ENCODE measurements around the gene PFKFB3. TPM values are rescaled to one million over a fixed set of nuclear protein-coding genes. Genes with fewer than 3 reads are reported as not detected.
"Not testable (repeated sequence)": the region's sequence is repeated elsewhere in the genome, so short reads cannot be mapped to it uniquely, and the experiment has no call there.

The PFKFB3 gene
- total and polyA plus RNA-seq, 7 donors: 10.2 to 33.2 (median 28.0) TPM

DNA sequence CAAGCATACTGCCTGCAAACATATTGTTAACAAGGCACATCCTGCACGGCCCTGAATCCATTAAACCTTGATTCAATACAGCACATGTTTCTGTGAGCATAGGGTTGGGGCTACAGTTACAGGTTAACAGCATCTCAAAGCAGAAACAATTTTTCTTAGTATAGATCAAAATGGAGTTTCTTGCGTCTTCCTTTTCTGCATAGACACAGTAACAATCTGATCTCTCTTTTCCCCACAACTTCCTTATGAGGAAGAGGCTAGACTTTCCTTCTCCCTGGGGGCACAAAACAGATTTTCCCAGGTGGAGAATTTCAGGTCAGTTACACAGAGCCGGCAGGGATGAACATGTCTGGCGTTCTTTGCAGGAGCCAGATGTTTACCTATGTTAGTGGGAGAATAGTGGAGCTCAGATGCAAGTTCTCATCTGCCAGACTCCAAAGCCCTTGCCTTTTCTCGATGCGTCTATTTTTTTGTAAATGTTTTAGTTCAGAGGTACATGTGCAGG, 37.5 kb upstream of the PFKFB3 start:
- peak overlapping the region; percentile 90 to 97 (median 94) for H3K27ac ChIP-seq

DNA sequence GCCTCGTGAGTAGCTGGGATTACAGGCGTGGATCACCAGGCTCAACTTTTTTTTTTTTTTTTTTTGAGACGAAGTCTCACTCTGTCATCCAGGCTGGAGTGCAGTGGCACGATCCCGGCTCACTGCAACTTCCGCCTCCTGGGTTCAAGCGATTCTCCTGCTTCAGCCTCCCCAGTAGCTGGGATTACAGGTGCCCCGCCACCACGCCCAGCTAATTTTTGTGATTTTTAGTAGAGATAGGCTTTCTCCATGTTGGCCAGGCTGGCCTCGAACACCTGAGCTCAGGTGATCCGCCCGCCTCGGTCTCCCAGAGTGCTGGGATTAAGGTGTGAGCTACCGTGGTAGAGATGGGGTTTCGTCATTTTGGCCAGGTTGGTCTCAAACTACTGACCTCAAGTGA, 36.8 kb upstream of the PFKFB3 start:
- not testable (repeated sequence) for H3K9me3 ChIP-seq, H3K27me3 ChIP-seq, H3K36me3 ChIP-seq, H3K4me3 ChIP-seq
- intact Hi-C loops (cut with DNase I): loop anchor here (2.0 to 10.0 kb wide), 2 partner anchors 21 to 591 kb away; no protein-coding TSS in a partner anchor
- DNase-seq: peak; percentile 52
- Histone ChIP-seq H3K4me1 (peaks cover 0 to 56% (median 49%) of the 10 kb centered on the region in 4 donors), H3K27ac (peak overlapping the region in 3 of 4 donors; percentile 90 to 97 (median 91))
- 93 to 94% methylated on average over 15 of the region's 15 CpGs for WGBS, 2 donors

More for the DNA sequence above, 37.5 kb upstream of the PFKFB3 start:
- H3K4me3 ChIP-seq: no peak overlapping the region
- no peaks in the 10 kb centered on the region for H3K9me3 ChIP-seq
- WGBS, 2 donors: 51 to 60% methylated on average over 6 of the region's 6 CpGs
- H3K4me1 ChIP-seq: peaks cover 0 to 51% (median 46%) of the 10 kb centered on the region in 4 donors
- H3K36me3 ChIP-seq: no peaks in the 10 kb centered on the region
- TF ChIP-seq POLR2AphosphoS5 (IDR thresholded peaks at IDR 0.05) (no peak), POLR2A (IDR thresholded peaks at IDR 0.05) (no peak), EP300 (IDR thresholded peaks at IDR 0.05) (no peak)
- TF ChIP-seq, protein P1, sequence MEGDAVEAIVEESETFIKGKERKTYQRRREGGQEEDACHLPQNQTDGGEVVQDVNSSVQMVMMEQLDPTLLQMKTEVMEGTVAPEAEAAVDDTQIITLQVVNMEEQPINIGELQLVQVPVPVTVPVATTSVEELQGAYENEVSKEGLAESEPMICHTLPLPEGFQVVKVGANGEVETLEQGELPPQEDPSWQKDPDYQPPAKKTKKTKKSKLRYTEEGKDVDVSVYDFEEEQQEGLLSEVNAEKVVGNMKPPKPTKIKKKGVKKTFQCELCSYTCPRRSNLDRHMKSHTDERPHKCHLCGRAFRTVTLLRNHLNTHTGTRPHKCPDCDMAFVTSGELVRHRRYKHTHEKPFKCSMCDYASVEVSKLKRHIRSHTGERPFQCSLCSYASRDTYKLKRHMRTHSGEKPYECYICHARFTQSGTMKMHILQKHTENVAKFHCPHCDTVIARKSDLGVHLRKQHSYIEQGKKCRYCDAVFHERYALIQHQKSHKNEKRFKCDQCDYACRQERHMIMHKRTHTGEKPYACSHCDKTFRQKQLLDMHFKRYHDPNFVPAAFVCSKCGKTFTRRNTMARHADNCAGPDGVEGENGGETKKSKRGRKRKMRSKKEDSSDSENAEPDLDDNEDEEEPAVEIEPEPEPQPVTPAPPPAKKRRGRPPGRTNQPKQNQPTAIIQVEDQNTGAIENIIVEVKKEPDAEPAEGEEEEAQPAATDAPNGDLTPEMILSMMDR (IDR thresholded peaks at IDR 0.05): no peak
- no peak for DNase-seq
- intact Hi-C loops (cut with DNase I): loop anchor here (2.0 to 10.0 kb wide), 2 partner anchors 20 to 590 kb away; no protein-coding TSS in a partner anchor
- H3K27me3 ChIP-seq: no peaks in the 10 kb centered on the region

DNA sequence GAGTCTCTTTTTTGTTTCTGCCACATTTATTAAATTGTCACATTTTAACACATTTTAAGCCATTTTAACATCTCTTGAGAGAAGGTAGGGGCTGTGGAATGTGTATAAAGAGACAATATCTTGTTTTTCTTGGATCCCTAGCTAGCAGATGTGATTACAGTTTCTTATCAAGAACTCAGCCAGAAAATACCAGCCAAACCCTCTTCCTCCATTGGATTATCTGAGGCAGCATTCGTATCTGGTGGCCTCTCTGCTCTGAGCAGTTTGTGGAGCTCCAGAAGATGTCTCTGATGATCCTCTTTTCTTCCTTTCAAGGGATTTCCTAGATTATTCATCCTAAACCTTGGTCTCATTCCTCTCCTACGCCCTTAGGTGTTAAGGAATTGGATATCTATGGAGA, 35.3 kb upstream of the PFKFB3 start:
- DNase-seq: no peak
- Histone ChIP-seq H3K9me3 (no peaks in the 10 kb centered on the region), H3K4me3 (no peak overlapping the region), H3K36me3 (no peaks in the 10 kb centered on the region), H3K27me3 (no peaks in the 10 kb centered on the region), H3K27ac (peak overlapping the region in 2 of 4 donors; percentile 8), H3K4me1 (peaks cover 0 to 63% (median 53%) of the 10 kb centered on the region in 4 donors)
- intact Hi-C loops (cut with DNase I): loop anchor here (10.0 kb wide), 1 partner anchor 593 kb away; no protein-coding TSS in a partner anchor
- 90 to 94% methylated on average over 2 of the region's 2 CpGs for whole genome bisulfite sequencing, 2 donors
- TF ChIP-seq, protein P1 (IDR thresholded peaks at IDR 0.05): no peak
- no peak for TF ChIP-seq EP300 (IDR thresholded peaks at IDR 0.05)

DNA sequence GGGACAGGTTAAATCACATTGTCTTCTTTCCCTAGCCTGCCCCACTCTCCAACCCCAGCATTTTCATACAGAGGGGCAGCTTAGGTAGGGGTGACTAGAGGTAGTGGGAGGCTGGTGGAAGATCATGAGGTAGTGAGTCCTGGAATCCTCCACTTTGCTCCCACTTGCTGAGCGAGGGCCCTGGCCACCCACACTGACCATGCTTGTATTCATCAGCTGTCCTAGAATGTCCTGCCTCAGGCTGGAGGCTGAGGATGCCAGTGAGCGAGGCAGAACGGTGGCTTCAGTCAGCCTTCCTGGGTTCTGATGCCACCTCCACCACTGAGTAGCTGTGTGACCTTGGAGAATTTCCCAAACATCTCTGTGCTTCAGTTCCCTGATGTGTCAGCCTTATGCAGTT, 34.6 kb upstream of the PFKFB3 start:
- H3K4me3 ChIP-seq: no peak overlapping the region
- intact Hi-C loops (cut with DNase I): loop anchor here (10.0 kb wide), 1 partner anchor 593 kb away; no protein-coding TSS in a partner anchor
- H3K4me1 ChIP-seq: peaks cover 0 to 62% (median 52%) of the 10 kb centered on the region in 4 donors
- no peaks in the 10 kb centered on the region for H3K27me3 ChIP-seq
- 73 to 94% methylated on average over 3 of the region's 3 CpGs for WGBS, 2 donors
- H3K9me3 ChIP-seq: no peaks in the 10 kb centered on the region
- no peaks in the 10 kb centered on the region for H3K36me3 ChIP-seq
- no peak for DNase-seq
- no peak for TF ChIP-seq EP300 (IDR thresholded peaks at IDR 0.05)
- TF ChIP-seq POLR2AphosphoS5 (IDR thresholded peaks at IDR 0.05): no peak
- no peak for TF ChIP-seq POLR2A (IDR thresholded peaks at IDR 0.05)
- TF ChIP-seq, protein P1 (IDR thresholded peaks at IDR 0.05): no peak
- no peak overlapping the region for H3K27ac ChIP-seq

DNA sequence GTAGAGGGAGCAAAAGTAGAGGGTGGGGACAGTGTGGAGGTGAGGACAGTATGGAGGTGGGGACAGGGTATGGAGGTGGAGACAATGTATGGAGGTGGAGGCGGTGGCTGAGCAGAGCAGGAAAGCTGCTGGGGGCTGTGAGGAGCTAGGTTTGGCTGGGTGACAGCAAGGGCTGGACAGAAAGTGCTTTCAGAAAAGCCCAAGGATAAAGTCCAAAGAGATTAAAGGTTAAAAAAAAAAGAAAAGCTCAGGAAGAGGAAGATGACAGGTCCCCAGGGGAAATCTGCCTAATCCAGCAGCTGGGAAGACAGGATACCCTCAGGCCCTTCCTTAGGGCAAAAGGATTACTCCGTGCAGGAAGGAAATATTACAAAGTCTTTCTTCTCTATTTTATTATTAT, 32.1 kb upstream of the PFKFB3 start:
- Histone ChIP-seq H3K27ac (peak overlapping the region in 2 of 4 donors; percentile 17 to 41), H3K27me3 (no peaks in the 10 kb centered on the region), H3K9me3 (no peaks in the 10 kb centered on the region), H3K36me3 (no peaks in the 10 kb centered on the region), H3K4me1 (peaks cover 0 to 66% (median 43%) of the 10 kb centered on the region in 4 donors), H3K4me3 (no peak overlapping the region)
- intact Hi-C loops (cut with DNase I): no loop called here
- WGBS, 2 donors: 24 to 63% methylated on average over 2 of the region's 2 CpGs
- no peak for DNase-seq
- TF ChIP-seq, protein P1 (IDR thresholded peaks at IDR 0.05): no peak
- TF ChIP-seq POLR2AphosphoS5 (IDR thresholded peaks at IDR 0.05) (no peak), POLR2A (IDR thresholded peaks at IDR 0.05) (no peak), EP300 (IDR thresholded peaks at IDR 0.05) (no peak)

All from sigmoid colon (tissue), 7 donors.